Stimulated activated CD4-positive, alpha-beta T cell treated with anti-CD3 and anti-CD28 coated beads, Interleukin-4, amount 100 ng/mL, for 1 hour (primary cell): Measurements from ENCODE around the gene TRIM44.
"Not testable (repeated sequence)": the region's sequence is repeated elsewhere in the genome, so short reads cannot be mapped to it uniquely, and the experiment has no call there.

ENCODE experiments used
- DNase-seq: peaks from one replicate; pipeline ENCODE4 v3.0.0-alpha.2; 2020

TRIM44 gene

GRCh38 chr11:35721651-35722282 is 59.2 kb downstream of the TRIM44 start:
- no peak for DNase-seq

GRCh38 chr11:35722641-35723040 is 60.1 kb downstream of the TRIM44 start:
- DNase-seq: no peak

DNA sequence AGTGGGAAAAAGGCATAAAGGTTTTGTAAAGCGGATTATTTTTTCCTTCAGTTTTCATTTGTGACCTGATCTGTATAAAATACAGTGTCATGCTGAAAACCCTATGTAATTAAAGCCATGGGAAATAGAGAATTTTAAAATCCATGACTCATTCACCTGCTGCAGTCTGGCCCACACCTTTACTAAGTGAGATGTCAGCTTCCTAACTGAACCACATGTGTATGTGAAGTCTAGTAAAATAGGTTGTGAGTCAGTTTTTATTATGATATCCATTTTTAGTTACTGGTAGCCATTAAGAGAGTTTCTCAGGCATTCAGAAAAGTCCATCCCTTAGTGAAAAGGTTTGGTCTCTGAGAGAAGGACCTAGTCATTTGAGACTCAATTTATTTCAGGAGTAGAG is 60.9 kb downstream of the TRIM44 start:
- DNase-seq: no peak

DNA sequence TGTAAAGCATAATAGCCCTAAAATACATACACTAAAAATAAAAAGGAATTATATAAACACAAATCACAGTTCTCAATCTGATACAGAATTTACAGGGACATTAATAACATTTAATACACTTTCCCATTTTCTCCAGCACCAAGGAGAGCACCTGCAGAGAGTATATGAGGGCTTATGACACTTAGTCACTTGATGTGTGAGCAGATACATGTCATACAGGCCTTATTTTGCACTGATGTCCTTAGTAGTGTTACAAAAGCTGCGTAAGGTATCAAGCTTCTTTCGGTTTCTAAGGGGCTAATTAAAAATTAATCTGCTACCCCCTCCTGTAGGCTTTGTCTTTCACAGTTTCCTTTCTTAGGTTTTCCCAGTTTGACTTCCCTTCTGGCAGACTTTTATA is 61.3 kb downstream of the TRIM44 start:
- DNase-seq: no peak

DNA sequence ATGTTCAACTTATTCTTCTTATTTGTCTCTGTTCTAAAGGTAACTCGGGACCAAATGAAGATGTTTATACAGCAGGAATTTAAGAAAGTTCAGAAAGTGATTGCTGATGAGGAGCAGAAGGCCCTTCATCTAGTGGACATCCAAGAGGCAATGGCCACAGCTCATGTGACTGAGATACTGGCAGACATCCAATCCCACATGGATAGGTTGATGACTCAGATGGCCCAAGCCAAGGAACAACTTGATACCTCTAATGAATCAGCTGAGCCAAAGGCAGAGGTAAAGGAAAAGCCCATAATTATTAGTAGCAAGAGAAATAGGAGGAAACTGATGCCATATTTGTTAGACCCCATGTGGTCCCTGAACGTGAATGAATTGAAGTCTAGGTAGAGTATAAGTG is 63.3 kb downstream of the TRIM44 start:
- DNase-seq: no peak

DNA sequence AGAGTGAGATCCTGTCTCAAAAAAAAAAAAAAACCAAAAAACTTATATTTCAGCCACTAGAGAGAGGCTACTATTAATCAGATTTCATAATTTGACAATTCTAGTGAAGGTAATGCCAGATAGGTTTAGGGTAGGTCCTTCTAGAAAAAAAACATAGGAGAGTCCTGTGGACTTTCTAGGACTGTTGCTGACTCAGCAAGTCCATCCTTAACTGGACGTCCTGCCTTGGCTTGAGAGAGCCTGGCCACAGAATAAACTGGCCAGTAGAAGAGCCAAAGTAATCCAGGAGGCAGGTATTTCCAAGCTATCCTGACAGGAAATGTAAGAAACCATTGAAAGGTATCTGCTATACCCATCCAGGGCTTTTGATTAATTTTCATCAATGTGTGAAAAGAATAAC is 64.6 kb downstream of the TRIM44 start:
- DNase-seq: no peak

GRCh38 chr11:35730254-35730653 is 67.7 kb downstream of the TRIM44 start:
- DNase-seq: no peak

- no peak for DNase-seq
These were observed 72.3 kb downstream of the TRIM44 start for GRCh38 chr11:35734669-35735410.

- DNase-seq: no peak
These were observed 72.8 kb downstream of the TRIM44 start for GRCh38 chr11:35735411-35735810.

DNA sequence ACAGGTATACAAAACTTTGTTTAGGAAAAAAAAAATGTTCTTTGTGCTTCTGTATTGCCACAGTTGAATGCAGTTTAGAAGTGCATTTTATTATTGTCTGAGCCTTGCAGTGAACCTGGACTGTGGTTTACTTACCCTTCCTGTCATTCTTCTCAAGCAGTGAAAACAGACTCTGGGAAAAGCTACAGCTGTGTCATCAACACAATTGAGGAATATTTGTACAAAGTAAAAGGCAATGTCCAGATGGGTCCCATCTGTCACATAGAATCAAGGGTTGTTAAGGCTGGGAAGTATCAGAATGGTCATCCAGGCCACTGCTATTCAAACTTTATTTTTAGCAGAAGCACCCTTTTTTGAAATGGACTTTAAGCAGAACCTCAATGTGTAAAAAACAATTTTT is 73.3 kb downstream of the TRIM44 start:
- no peak for DNase-seq

DNA sequence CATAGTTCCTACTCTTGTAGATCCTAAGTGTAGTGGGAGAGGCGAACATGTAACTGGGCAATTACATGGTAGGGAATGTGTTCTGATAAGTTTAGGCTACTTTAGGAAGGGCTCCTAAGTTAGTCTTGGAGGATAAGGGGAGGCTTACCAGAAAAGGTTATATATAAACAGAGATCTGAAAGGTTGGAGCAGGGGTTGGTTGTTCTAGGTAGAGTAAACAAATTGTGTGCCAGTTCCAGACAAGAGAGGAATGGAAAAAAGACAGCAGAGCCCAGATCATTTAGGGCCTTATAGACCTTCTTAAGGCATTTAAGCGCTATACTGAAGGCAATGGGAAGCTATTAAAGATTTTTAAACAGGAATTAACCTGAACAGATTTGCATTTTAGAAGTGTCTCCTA is 74.4 kb downstream of the TRIM44 start:
- no peak for DNase-seq

GRCh38 chr11:35740061-35740799 is 77.7 kb downstream of the TRIM44 start:
- DNase-seq: no peak

DNA sequence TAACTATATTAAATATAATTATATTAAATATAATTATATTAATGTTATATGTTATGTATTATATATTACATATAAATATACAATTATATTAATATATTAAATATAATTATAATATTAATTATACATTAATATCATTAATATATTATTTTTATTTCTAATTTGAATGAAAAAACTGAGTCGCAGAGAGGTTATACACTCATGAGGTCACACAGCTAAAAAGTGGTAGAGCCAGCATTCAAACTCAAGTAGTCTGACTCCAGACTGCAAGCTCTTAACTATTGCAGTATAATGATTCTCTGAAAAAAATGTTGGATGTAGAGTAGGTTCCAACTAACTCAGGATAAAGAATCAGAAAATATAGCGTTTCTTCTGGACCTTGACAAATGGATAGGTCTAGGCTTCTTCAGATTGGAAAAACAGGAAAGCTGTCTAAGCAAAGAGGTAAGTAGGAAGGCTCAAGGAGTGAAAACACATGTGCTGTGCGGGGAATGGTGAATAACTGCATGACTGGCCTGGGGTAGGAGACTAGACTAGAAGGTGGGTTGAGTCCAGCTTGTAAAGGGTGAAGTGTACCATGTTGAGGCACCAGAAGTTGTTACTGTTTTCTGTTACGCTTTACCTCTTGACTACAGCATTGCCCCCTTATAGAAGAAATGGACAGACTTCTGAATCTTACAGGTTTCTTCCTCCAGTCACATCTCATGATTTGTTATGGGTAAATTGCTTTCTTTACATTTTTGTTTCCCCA is 80.3 kb downstream of the TRIM44 start:
- no peak for DNase-seq

DNA sequence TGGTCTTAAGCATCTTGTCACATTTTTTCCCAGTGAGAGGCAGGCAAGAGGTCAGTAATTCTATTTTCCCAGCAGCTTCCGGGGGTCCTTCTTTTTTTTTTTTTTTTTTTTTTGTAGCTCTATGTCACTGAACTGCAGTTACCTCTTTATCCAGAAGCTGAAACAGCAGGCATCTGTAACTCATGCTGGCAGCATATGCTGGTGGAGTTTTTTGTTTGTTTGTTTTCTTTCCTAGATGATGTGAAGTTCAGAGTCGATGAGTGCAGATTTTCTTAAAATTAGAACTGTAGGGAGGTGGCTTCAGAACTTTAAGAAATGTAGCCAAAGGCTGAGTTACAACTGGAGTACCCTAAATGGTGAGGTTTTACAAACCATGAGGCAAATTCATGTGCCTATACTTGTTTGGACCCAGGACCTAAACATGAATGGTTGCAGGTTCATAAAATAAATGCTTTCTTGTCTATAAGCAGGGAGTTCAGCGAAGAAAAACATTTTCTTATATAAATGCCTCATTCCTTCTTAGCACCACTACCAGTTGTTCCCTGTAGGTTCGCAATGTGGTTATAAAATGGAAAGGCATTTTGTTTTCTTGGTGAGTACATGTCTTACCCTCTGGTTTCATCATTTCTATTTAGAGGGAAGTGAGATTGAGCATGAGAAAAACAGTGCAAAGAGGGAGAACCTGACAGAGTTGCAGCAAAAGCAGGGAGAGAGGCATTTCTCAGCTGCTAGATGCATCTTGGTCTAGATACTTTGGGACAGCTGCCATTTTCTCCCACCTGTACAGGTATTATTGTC is 84.0 kb downstream of the TRIM44 start:
- DNase-seq: no peak

DNA sequence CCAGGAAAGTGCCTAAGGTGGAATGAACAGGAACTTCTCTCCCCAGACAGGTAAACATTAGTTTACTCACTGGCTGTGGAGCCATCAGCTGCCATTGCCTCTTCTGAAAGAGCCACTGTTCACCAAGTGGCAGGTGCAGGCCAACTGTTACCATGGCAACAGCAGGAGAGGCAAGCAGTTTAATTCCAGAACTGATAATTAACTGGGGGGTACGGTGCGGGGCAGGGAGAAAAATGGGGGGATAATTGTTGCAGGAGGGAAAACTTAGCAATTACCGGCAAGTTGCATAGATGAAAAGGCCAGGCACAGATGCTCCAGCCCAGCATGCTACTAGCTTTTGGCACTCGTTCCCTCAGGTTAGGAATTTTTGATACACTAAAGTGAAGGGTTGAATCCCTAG is 85.1 kb downstream of the TRIM44 start:
- no peak for DNase-seq

DNA sequence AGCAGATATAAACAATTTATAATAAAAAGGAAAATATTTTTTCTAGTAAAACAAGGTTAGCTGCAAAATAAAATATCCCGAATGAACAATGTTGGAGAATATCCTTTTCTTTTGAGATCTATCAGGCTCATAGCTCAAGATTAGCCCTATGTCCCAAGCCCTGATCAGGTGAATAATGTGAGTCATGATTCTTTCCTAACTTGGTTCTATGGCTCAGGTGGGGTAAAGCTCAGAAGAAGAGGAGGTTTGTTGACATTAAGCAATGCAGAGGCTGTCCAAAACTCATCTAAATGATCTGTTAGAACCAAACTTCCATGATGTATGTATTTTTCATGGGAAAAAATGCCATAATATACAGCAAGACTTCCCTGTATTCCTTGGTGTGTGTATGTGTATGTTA is 86.1 kb downstream of the TRIM44 start:
- no peak for DNase-seq

DNA sequence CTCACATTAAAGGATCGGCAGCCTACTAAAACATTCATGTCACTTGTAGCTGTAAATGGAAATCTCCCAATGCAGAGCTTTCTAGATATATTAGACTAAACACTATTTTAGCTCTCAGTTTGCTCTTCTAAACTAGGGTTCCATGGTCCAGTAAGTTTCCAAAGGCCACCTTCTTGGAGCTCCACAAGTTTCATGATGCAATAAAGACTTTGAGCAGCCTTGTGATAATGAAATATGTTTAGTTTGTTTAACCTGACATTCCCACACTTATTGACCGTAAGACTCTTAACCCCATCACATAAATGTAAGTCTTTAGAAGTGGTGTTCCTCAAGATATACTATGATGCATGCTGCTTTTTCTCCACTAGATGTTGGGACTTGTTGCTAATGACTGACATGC is 87.7 kb downstream of the TRIM44 start:
- no peak for DNase-seq

DNA sequence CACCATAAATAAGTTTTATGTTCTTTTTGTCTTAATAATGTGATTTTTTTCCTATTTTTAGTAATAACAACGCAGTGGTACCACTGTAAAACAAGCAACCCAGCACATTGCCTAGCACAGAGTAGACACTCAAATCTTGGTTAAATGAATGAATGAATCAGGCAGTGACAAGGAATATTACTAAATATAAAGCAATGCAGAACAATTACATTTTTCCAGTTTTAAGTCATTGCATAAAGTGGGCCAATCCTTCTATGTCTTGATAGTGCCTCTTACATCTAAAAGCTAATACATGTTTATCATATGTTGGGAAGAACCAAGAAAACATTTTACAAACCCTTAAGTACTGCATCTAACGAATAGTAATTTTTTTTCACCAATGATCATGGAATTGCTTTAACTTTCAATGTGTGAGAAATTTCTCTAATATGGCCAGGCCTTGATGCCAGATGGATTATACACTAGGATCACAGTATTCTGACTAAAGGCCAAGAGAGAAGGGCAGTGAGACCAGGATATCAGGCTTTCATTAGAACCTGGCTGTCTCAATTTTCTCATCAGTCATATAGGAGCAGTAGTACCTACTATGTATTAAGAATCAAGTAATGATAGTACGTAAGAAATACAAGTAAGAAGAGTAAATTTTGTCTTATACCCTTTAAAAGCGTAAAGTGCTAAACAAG is 88.5 kb downstream of the TRIM44 start:
- no peak for DNase-seq

DNA sequence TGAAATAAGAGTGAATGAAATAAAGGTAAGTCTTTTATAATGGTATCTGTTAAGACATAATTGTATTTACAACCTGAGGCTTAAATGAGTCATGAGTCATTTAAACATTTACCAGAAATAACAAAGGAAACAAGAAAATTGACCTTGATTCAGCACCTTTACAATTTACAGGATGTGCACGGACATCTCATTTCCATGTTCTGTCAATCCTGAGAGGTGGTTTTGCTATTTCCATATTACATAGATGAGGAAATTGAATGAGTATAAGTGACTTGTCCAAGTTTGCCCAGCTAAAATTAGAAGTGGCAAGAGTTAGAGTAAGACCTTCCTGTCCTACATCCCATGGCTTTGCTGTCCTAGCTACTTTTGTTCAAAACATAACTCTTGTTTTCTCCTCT is 89.1 kb downstream of the TRIM44 start:
- DNase-seq: no peak

- DNase-seq: no peak
These were observed 89.5 kb downstream of the TRIM44 start for GRCh38 chr11:35752115-35752514.

DNA sequence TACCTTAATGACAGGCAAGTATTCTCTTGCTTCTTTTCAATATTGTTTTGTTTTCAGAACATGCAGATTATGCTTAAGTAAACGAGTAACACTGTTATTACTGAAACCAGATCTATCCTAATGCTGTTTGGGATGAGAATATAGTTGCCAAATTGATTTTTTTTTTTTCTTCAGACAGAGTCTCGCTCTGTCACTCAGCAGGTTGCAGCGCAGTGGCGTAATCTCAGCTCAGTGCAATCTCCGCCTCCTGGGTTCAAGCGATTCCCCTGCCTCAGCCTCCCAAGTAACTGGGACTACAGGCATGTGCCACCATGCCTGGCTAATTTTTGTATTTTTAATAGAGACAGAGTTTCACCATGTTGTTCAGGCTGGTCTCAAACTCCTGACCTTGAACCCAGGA is 91.0 kb downstream of the TRIM44 start:
- DNase-seq: not testable (repeated sequence)

GRCh38 chr11:35759951-35760350 is 97.4 kb downstream of the TRIM44 start:
- not testable (repeated sequence) for DNase-seq
